ENCODE data around the gene CLEC18A.

DNA sequence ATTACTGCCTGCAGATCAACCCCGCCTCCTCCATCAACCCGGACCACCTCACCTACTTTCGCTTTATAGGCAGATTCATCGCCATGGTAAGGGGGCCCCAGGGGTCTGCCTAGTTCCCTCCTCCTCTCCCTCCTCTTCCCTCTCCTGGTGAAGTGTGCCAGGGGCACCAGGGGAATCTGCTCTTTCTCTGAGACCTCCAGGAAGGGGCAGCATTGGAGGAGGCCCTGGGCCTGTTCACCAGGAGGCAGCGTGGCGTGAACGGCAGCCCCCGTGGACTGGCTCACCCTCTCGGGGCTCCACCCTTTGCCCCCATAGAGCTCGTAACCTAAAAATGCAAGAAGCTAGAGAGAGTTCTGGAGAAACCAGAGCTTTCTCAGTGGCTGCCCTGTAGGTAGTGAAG is 17.1 kb upstream of the CLEC18A start:
- TF ChIP-seq, protein P1, sequence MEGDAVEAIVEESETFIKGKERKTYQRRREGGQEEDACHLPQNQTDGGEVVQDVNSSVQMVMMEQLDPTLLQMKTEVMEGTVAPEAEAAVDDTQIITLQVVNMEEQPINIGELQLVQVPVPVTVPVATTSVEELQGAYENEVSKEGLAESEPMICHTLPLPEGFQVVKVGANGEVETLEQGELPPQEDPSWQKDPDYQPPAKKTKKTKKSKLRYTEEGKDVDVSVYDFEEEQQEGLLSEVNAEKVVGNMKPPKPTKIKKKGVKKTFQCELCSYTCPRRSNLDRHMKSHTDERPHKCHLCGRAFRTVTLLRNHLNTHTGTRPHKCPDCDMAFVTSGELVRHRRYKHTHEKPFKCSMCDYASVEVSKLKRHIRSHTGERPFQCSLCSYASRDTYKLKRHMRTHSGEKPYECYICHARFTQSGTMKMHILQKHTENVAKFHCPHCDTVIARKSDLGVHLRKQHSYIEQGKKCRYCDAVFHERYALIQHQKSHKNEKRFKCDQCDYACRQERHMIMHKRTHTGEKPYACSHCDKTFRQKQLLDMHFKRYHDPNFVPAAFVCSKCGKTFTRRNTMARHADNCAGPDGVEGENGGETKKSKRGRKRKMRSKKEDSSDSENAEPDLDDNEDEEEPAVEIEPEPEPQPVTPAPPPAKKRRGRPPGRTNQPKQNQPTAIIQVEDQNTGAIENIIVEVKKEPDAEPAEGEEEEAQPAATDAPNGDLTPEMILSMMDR (IDR thresholded peaks at IDR 0.05; ENCODE audit: control extremely low read depth in 1 of 3, insufficient read depth in 1 of 3, low read depth in 1 of 3, low read length in 3 of 3): no peak
- TF ChIP-seq POLR2A (IDR thresholded peaks at IDR 0.05; ENCODE audit: control extremely low read depth in 1 of 2, low read depth in 2 of 2, low read length in 2 of 2) (no peak), YY1 (IDR thresholded peaks at IDR 0.05; ENCODE audit: low read depth, low read length) (no peak), EZH2 (IDR thresholded peaks at IDR 0.05; ENCODE audit: low read depth, low read length, severe bottlenecking) (no peak), POLR2AphosphoS5 (IDR thresholded peaks at IDR 0.05; ENCODE audit: low read depth, low read length) (no peak), SRF (IDR thresholded peaks at IDR 0.05; ENCODE audit: low read depth, low read length) (no peak), CEBPB (IDR thresholded peaks at IDR 0.05; ENCODE audit: low read depth, low read length) (no peak), RAD21 (IDR thresholded peaks at IDR 0.05 in 1 of 2, conservative IDR thresholded peaks at IDR 0.05 in 1 of 2; ENCODE audit: low read depth in 2 of 2, low read length in 2 of 2) (no peak), BRCA1 (IDR thresholded peaks at IDR 0.05; ENCODE audit: low read depth, low read length) (no peak), GABPA (IDR thresholded peaks at IDR 0.05; ENCODE audit: borderline replicate concordance, insufficient read depth, low read length) (no peak), SIN3A (conservative IDR thresholded peaks at IDR 0.05 in 1 of 2, IDR thresholded peaks at IDR 0.05 in 1 of 2; ENCODE audit: low read depth in 1 of 2, low read length in 2 of 2) (no peak), MAFK (IDR thresholded peaks at IDR 0.05; ENCODE audit: low read depth, low read length) (no peak), PHF8 (conservative IDR thresholded peaks at IDR 0.05; ENCODE audit: low read depth, low read length) (no peak), ZNF274 (IDR thresholded peaks at IDR 0.05; ENCODE audit: borderline replicate concordance, extremely low read depth, low read length) (no peak)

Measured in H1 (cell line).